Endothelial cell of umbilical vein (primary cell): Measurements from ENCODE around the gene ERAP2. TPM values are rescaled to one million over a fixed set of nuclear protein-coding genes. Genes with fewer than 3 reads are reported as not detected.

Source experiments
- BruUV-seq: library from RNA; stranded (reverse); fragments of 400-500 nt; replicated peaks from 2 replicates; lab custom pipeline; 2021; lab: Mats Ljungman, UMichigan
- CTCF ChIA-PET: fragments of 300-600, 350-600 bp; sonication (Branson Sonifier 250); formaldehyde crosslinking; loops from one replicate; lab custom pipeline; 2021; ENCODE audit warnings: antibody characterized with exemption, inconsistent platforms; lab: Charles Lee
- POLR2A ChIA-PET: fragments of 300-600, 350-600 bp; sonication (Branson Sonifier 250); formaldehyde crosslinking; loops from one replicate; lab custom pipeline; 2021; ENCODE audit warnings: antibody characterized with exemption, inconsistent platforms; lab: Charles Lee
- DNase-seq: peaks from one replicate; pipeline ENCODE4 v3.0.0-alpha.2; 2011; ENCODE audit warnings: low read depth, low spot score
- FAIRE-seq: peaks from 2 replicates; lab custom pipeline; 2011; peaks lifted over from hg19 to GRCh38; lab: Jason Lieb, UNC
- H2AFZ ChIP-seq: 2 replicates; pipeline ENCODE4 v1.6.0; 2012; ENCODE audit warnings: low read depth, low read length, control low read depth, inconsistent platforms
- H3K27ac ChIP-seq: 2 replicates; pipeline ENCODE4 v1.5.1; 2011; ENCODE audit warnings: low read depth, mild to moderate bottlenecking, control low read depth, low read length, moderate library complexity; ENCODE audit not compliant: insufficient read depth
- H3K27me3 ChIP-seq, 2 experiments: 2 replicates each; pipeline versions ENCODE4 v1.6.0 to v1.6.1; 2011; ENCODE audit warnings: low read length in 2 of 2, mixed read lengths in 1 of 2; ENCODE audit not compliant: control insufficient read depth in 2 of 2, insufficient read depth in 2 of 2
- H3K36me3 ChIP-seq, 2 experiments: 2 replicates in 1 of 2; 3 replicates in 1 of 2; pipeline ENCODE4 v1.5.1; 2011; ENCODE audit warnings: low read length in 2 of 2, mild to moderate bottlenecking in 1 of 2, moderate library complexity in 1 of 2; ENCODE audit not compliant: control insufficient read depth in 2 of 2, insufficient read depth in 2 of 2; ENCODE audit errors: extremely low read depth in 1 of 2
- H3K4me1 ChIP-seq: 3 replicates; pipeline ENCODE4 v1.5.1; 2011; ENCODE audit warnings: mild to moderate bottlenecking, low read length; ENCODE audit not compliant: control insufficient read depth, insufficient read depth; ENCODE audit errors: extremely low read depth
- H3K4me2 ChIP-seq: 2 replicates; pipeline ENCODE4 v1.6.1; 2011; ENCODE audit warnings: low read length, control low read depth, mixed read lengths; ENCODE audit not compliant: insufficient read depth
- H3K4me3 ChIP-seq, 3 experiments: fragments of 200-600 bp in 1 of 3; sonication (generic), shearing (Covaris generic) in 1 of 3; replicated peaks in 1 of 3; 2 replicates each; pipeline ENCODE4 v1.5.1; 2011 to 2016; ENCODE audit warnings: control low read depth in 3 of 3, low read length in 3 of 3, mild to moderate bottlenecking in 2 of 3, inconsistent platforms in 1 of 3, low read depth in 1 of 3, moderate library complexity in 1 of 3; ENCODE audit not compliant: insufficient read depth in 1 of 3
- H3K79me2 ChIP-seq: 2 replicates; pipeline ENCODE4 v1.6.0; 2012; ENCODE audit warnings: low read length, inconsistent platforms; ENCODE audit not compliant: control insufficient read depth, insufficient read depth
- H3K9ac ChIP-seq: replicated peaks from 2 replicates; pipeline ENCODE3; 2011; ENCODE audit warnings: low read length, control low read depth; ENCODE audit not compliant: insufficient read depth; ENCODE audit errors: extremely low read depth
- H3K9me1 ChIP-seq: replicated peaks from 3 replicates; pipeline ENCODE4 v1.6.0; 2011; ENCODE audit warnings: mild to moderate bottlenecking, low read length; ENCODE audit not compliant: control insufficient read depth, insufficient read depth; ENCODE audit errors: extremely low read depth
- H3K9me3 ChIP-seq: replicated peaks from 2 replicates; pipeline ENCODE4 v1.5.1; 2012; ENCODE audit warnings: low read length, inconsistent platforms; ENCODE audit not compliant: control insufficient read depth, insufficient read depth
- H4K20me1 ChIP-seq: replicated peaks from 2 replicates; pipeline ENCODE3; 2011; ENCODE audit warnings: mild to moderate bottlenecking, low read length; ENCODE audit not compliant: control insufficient read depth, insufficient read depth; ENCODE audit errors: extremely low read depth
- EZH2 ChIP-seq: IDR thresholded peaks from 2 replicates; pipeline ENCODE4 v1.6.1; 2012; ENCODE audit warnings: borderline replicate concordance, low read depth, mild to moderate bottlenecking, moderate library complexity, low read length, inconsistent platforms; ENCODE audit not compliant: severe bottlenecking
- FOS ChIP-seq: IDR thresholded peaks from 2 replicates; pipeline ENCODE4 v1.6.1; 2011; ENCODE audit warnings: mild to moderate bottlenecking, low read length, moderate library complexity, borderline replicate concordance; ENCODE audit not compliant: insufficient read depth
- GATA2 ChIP-seq: IDR thresholded peaks from 2 replicates; pipeline ENCODE4 v1.7.0; 2011; ENCODE audit warnings: low read depth, mild to moderate bottlenecking, moderate library complexity, mixed read lengths, low read length; ENCODE audit not compliant: insufficient read length, insufficient read depth
- JUN ChIP-seq: IDR thresholded peaks from 2 replicates; pipeline ENCODE4 v1.6.1; 2011; ENCODE audit warnings: borderline replicate concordance, low read depth; ENCODE audit not compliant: insufficient read length, insufficient read depth
- MYC ChIP-seq: IDR thresholded peaks from one replicate; pipeline ENCODE4 v1.6.1; 2011; ENCODE audit warnings: mild to moderate bottlenecking, low read depth, low read length
- POLR2A ChIP-seq: IDR thresholded peaks from 2 replicates; pipeline ENCODE4 v1.6.1; 2012; ENCODE audit warnings: low read depth, mild to moderate bottlenecking, control low read depth, low read length
- POLR2AphosphoS5 ChIP-seq: IDR thresholded peaks from 2 replicates; pipeline ENCODE4 v1.6.1; 2012; ENCODE audit warnings: low read depth, mild to moderate bottlenecking, control low read depth, low read length, moderate library complexity; ENCODE audit not compliant: insufficient read depth
- dilution Hi-C: fragments of 300-500 bp; cut with MboI; formaldehyde crosslinking; loops from one replicate; pipeline ENCODE4 v1.15.0; 2019; ENCODE audit warnings: low sequenced_read_pairs; ENCODE audit not compliant: extremely low pct_ligation_motif_present
- intact Hi-C: fragments of 100-400 bp; cut with micrococcal nuclease; formaldehyde crosslinking; loops from one replicate; pipeline ENCODE4 v1.10.0; 2022
- polyA plus RNA-seq, 4 experiments: library from polyadenylated mRNA; depleted of rRNA in 3 of 4; stranded (reverse) in 3 of 4; unstranded in 1 of 4; fragments of >200 nt; gene quantifications; 2 replicates each; pipeline versions ENCODE4 v1.2.1 to v1.2.3, GENCODE V29; 2011 to 2012; ENCODE audit warnings: missing spikeins in 1 of 4
- total RNA-seq: library from RNA; stranded (reverse); gene quantifications from 2 replicates; pipeline ENCODE4 v1.2.3, GENCODE V29; 2021
- TF ChIP-seq, protein P1 (sequence below), 2 donors: IDR thresholded peaks; 1 replicate in 1 of 2; 2 replicates in 1 of 2; pipeline ENCODE4 v1.5.1; 2011; ENCODE audit warnings: low read length in 2 of 2, mild to moderate bottlenecking in 2 of 2, moderate library complexity in 2 of 2, control low read depth in 1 of 2, inconsistent platforms in 1 of 2, low read depth in 1 of 2; ENCODE audit not compliant: insufficient read depth in 1 of 2; ENCODE audit errors: extremely low read depth in 1 of 2
- TF ChIP-seq, protein P2 (sequence below): IDR thresholded peaks from 2 replicates; pipeline ENCODE4 v1.6.1; 2011; ENCODE audit not compliant: insufficient read depth, insufficient read length

ERAP2 gene
- total and polyA plus RNA-seq, 2 donors (not counting 3 experiments of a cell fraction or from before 2014, with no cell fraction given): 3.1 to 10.0 TPM

DNA sequence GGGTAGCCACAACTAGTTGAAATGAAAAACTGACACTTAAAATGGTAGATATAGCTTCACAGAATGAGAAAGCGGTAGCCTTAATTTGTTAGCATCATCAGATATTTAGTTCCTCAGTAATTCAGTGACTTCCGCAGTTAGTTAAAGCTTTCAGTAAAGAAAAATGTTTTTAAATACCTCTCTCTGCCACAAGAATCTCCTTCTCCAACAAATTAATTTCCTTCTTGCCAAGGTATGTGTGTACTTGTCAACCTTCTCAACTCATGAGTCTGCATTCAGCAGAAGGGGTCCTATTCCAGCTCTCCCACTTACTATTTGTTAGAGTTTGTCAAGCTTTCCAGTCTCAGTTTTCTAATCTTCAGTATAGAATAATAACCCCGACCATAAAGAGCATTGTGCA lies 42.3 kb upstream of the ERAP2 start:
- ChIA-PET CTCF (no interaction called here), POLR2A (no interaction called here)
- no peak overlapping the region for H2AFZ ChIP-seq
- intact Hi-C loops: no loop called here
- H3K4me1 ChIP-seq: peaks cover 10% of the 10 kb centered on the region
- DNase-seq (no peak), FAIRE-seq (no peak)
- no TSS peak for BruUV-seq
- no peak overlapping the region for H3K4me2 ChIP-seq
- TF ChIP-seq MYC (no peak), POLR2A (no peak), POLR2AphosphoS5 (no peak), FOS (no peak), JUN (no peak), EZH2 (no peak), GATA2 (no peak)
- TF ChIP-seq, protein P1, sequence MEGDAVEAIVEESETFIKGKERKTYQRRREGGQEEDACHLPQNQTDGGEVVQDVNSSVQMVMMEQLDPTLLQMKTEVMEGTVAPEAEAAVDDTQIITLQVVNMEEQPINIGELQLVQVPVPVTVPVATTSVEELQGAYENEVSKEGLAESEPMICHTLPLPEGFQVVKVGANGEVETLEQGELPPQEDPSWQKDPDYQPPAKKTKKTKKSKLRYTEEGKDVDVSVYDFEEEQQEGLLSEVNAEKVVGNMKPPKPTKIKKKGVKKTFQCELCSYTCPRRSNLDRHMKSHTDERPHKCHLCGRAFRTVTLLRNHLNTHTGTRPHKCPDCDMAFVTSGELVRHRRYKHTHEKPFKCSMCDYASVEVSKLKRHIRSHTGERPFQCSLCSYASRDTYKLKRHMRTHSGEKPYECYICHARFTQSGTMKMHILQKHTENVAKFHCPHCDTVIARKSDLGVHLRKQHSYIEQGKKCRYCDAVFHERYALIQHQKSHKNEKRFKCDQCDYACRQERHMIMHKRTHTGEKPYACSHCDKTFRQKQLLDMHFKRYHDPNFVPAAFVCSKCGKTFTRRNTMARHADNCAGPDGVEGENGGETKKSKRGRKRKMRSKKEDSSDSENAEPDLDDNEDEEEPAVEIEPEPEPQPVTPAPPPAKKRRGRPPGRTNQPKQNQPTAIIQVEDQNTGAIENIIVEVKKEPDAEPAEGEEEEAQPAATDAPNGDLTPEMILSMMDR (IDR thresholded peaks at IDR 0.05; ENCODE audit: extremely low read depth in 1 of 2, insufficient read depth in 1 of 2, low read depth in 1 of 2, low read length in 2 of 2): no peak
- TF ChIP-seq, protein P2, sequence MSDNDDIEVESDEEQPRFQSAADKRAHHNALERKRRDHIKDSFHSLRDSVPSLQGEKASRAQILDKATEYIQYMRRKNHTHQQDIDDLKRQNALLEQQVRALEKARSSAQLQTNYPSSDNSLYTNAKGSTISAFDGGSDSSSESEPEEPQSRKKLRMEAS: no peak
- H3K9me1 ChIP-seq: no peaks in the 10 kb centered on the region
- no peaks in the 10 kb centered on the region for H4K20me1 ChIP-seq
- H3K27ac ChIP-seq: no peak overlapping the region
- no peaks in the 10 kb centered on the region for H3K9me3 ChIP-seq
- no peak overlapping the region for H3K4me3 ChIP-seq
- no peak overlapping the region for H3K9ac ChIP-seq
- no peaks in the 10 kb centered on the region for H3K27me3 ChIP-seq
- H3K79me2 ChIP-seq: no peaks in the 10 kb centered on the region
- dilution Hi-C loops: no loop called here
- no peaks in the 10 kb centered on the region for H3K36me3 ChIP-seq
